HepG2 (cell line): ENCODE results near the gene CKS1B. TPM values are rescaled to one million over a fixed set of nuclear protein-coding genes. Genes with fewer than 3 reads are reported as not detected.
A peak's percentile ranks its signal among the peaks of the same experiment; 100 is the strongest.

Experiments
- ATAD3A ChIP-seq: sonication (generic); formaldehyde crosslinking; IDR thresholded peaks from 2 replicates; pipeline ENCODE4 v1.4.0; 2020; ENCODE audit warnings: missing genetic modification reagents
- CHD4 ChIP-seq: fragments of 200-600 bp; sonication (generic); IDR thresholded peaks from 2 replicates; pipeline ENCODE4 v1.7.0; 2017; ENCODE audit warnings: mild to moderate bottlenecking, low read length, borderline replicate concordance
- HDAC1 ChIP-seq: sonication (generic); formaldehyde crosslinking; IDR thresholded peaks from 2 replicates; pipeline ENCODE4 v1.5.1; 2020; ENCODE audit warnings: mild to moderate bottlenecking, missing genetic modification reagents
- KDM5B ChIP-seq: sonication (generic); formaldehyde crosslinking; IDR thresholded peaks from 2 replicates; pipeline ENCODE4 v1.4.0; 2020; ENCODE audit warnings: missing genetic modification reagents, mild to moderate bottlenecking, borderline replicate concordance
- MEF2D ChIP-seq: sonication (generic); formaldehyde crosslinking; IDR thresholded peaks from 2 replicates; pipeline ENCODE4 v1.5.1; 2020; ENCODE audit warnings: mild to moderate bottlenecking, missing genetic modification reagents
- YEATS4 ChIP-seq: sonication (generic); formaldehyde crosslinking; IDR thresholded peaks from 2 replicates; pipeline ENCODE4 v1.4.0; 2020; ENCODE audit warnings: missing genetic modification reagents, borderline replicate concordance
- ZBED4 ChIP-seq: sonication (generic); formaldehyde crosslinking; IDR thresholded peaks from 2 replicates; pipeline ENCODE4 v1.4.0; 2020; ENCODE audit warnings: missing genetic modification reagents, borderline replicate concordance
- ZBTB40 ChIP-seq, 2 experiments: fragments of 450-650 bp in 1 of 2; sonication (generic) in 1 of 2; formaldehyde crosslinking in 1 of 2; IDR thresholded peaks; 2 replicates each; pipeline versions ENCODE4 v1.6.1 to v1.8.0; 2016 to 2022; ENCODE audit warnings: antibody characterized with exemption in 1 of 2, mild to moderate bottlenecking in 1 of 2, missing genetic modification reagents in 1 of 2
- ZBTB44 ChIP-seq: sonication (generic); formaldehyde crosslinking; IDR thresholded peaks from 2 replicates; pipeline ENCODE4 v1.4.0; 2020; ENCODE audit warnings: missing genetic modification reagents
- ZKSCAN1 ChIP-seq: fragments of 150-350 bp; IDR thresholded peaks from 2 replicates; pipeline ENCODE4 v1.6.1; 2014; ENCODE audit warnings: low read length
- ZNF292 ChIP-seq: sonication (generic); formaldehyde crosslinking; IDR thresholded peaks from 2 replicates; pipeline ENCODE4 v1.8.1; 2022; ENCODE audit warnings: mild to moderate bottlenecking, low read depth, missing genetic modification reagents, borderline replicate concordance
- ZNF317 ChIP-seq: sonication (generic); formaldehyde crosslinking; IDR thresholded peaks from 2 replicates; pipeline ENCODE4 v1.5.0; 2020; ENCODE audit warnings: mild to moderate bottlenecking, missing genetic modification reagents
- ZNF367 ChIP-seq: sonication (generic); formaldehyde crosslinking; IDR thresholded peaks from 2 replicates; pipeline ENCODE4 v1.4.0; 2020; ENCODE audit warnings: missing genetic modification reagents, borderline replicate concordance
- ZNF562 ChIP-seq: sonication (generic); formaldehyde crosslinking; IDR thresholded peaks from 2 replicates; pipeline ENCODE4 v1.8.0; 2022; ENCODE audit warnings: missing genetic modification reagents, borderline replicate concordance
- ZNF570 ChIP-seq: sonication (generic); formaldehyde crosslinking; IDR thresholded peaks from 2 replicates; pipeline ENCODE4 v1.4.0; 2020; ENCODE audit warnings: mild to moderate bottlenecking, missing genetic modification reagents, borderline replicate concordance
- ZNF724P ChIP-seq: sonication (generic); formaldehyde crosslinking; IDR thresholded peaks from 2 replicates; pipeline ENCODE4 v1.8.0; 2022; ENCODE audit warnings: missing genetic modification reagents, borderline replicate concordance
- ZNF766 ChIP-seq: sonication (generic); formaldehyde crosslinking; IDR thresholded peaks from 2 replicates; pipeline ENCODE4 v1.5.0; 2020; ENCODE audit warnings: missing genetic modification reagents, borderline replicate concordance
- polyA plus RNA-seq, 8 experiments: library from polyadenylated mRNA; depleted of rRNA in 3 of 8; stranded (reverse) in 7 of 8; unstranded in 1 of 8; fragments of >200 nt; fragmentation: Illumina TruSeq in 4 of 8; extraction: Trizol in 4 of 8; gene quantifications; 2 replicates each; pipeline versions ENCODE4 v1.2.1 to v1.2.3, GENCODE V29; 2011 to 2016; ENCODE audit warnings: low read depth in 4 of 8, missing spikeins in 1 of 8, mixed read lengths in 1 of 8; ENCODE audit not compliant: insufficient read depth in 1 of 8
- total RNA-seq, 5 experiments: library from RNA; depleted of rRNA; stranded (reverse); fragments of >200 nt; fragmentation: Illumina TruSeq; extraction: Trizol; gene quantifications; 2 replicates each; pipeline ENCODE4 v1.2.3, GENCODE V29; 2016; ENCODE audit warnings: low read depth in 1 of 5

CKS1B gene
- total and polyA plus RNA-seq, 2 of the 13 experiments (the other 11 are each of a cell fraction or from before 2014, with no cell fraction given): 217 to 222 TPM

DNA sequence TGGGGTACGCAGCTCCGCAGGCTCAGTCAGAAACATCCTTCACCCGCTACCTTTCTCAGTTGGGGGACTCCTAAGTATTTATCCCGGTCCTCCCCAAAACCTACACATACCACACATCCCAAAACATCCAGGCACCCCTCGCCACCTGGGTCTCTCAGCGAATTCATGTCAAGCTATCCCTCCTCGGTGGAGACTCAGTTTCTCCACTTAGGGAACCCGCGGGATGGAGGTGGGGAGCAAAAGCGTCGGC, 26.9 kb downstream of the CKS1B start (continued):
- TF ChIP-seq ZBTB40 (IDR thresholded peaks at IDR 0.05) (no peak), ZBTB40 (CRISPR knock-in tag; IDR thresholded peaks at IDR 0.05) (no peak), ZNF570 (CRISPR knock-in tag) (no peak), MEF2D (CRISPR knock-in tag) (no peak), ZBTB44 (no peak), ZNF317 (no peak), ZKSCAN1 (no peak), ZNF292 (no peak), ZNF724P (no peak), ZNF562 (no peak), CHD4 (peak; percentile 85; the same call in 1 of the 2 replicates), YEATS4 (no peak), ZBED4 (CRISPR knock-in tag) (no peak; the same call in 1 of the 2 replicates), KDM5B (no peak), ZNF766 (CRISPR knock-in tag) (0 out of 2 replicates have a peak, but pooled peaks have one; percentile 19), ZNF367 (CRISPR knock-in tag) (no peak), ATAD3A (CRISPR knock-in tag) (no peak), HDAC1 (no peak)
